Activated T-helper 17 cell treated with anti-CD3 and anti-CD28 coated beads, Interleukin-2, amount 50 U/mL, for 72 hours (primary cell): ENCODE measurements around the gene GLRX3. TPM values are rescaled to one million over a fixed set of nuclear protein-coding genes. Genes with fewer than 3 reads are reported as not detected.
"Not testable (repeated sequence)": the region's sequence is repeated elsewhere in the genome, so short reads cannot be mapped to it uniquely, and the experiment has no call there.

Source experiments
- ATAC-seq: fragments of 150-1000 bp; cut with Tn5 transposase; replicated peaks from 2 replicates; pipeline ENCODE4 v1.10.0; 2021; ENCODE audit warnings: mild to moderate bottlenecking, moderate library complexity
- H3K27ac Mint-ChIP-seq: one replicate; pipeline ENCODE4 v1.8.0; 2022; ENCODE audit warnings: mixed read lengths
- H3K27me3 Mint-ChIP-seq: one replicate; pipeline ENCODE4 v1.8.0; 2022; ENCODE audit warnings: mixed read lengths
- H3K36me3 Mint-ChIP-seq: one replicate; pipeline ENCODE4 v1.8.0; 2022; ENCODE audit warnings: low read depth, mild to moderate bottlenecking, mixed read lengths
- H3K4me1 Mint-ChIP-seq: one replicate; pipeline ENCODE4 v1.8.0; 2022; ENCODE audit warnings: mixed read lengths
- H3K4me3 Mint-ChIP-seq: one replicate; pipeline ENCODE4 v1.8.0; 2022; ENCODE audit warnings: mild to moderate bottlenecking, mixed read lengths
- H3K9me3 Mint-ChIP-seq: one replicate; pipeline ENCODE4 v1.8.0; 2022; ENCODE audit warnings: mixed read lengths
- total RNA-seq, 2 donors: library from RNA; stranded (reverse); gene quantifications; one replicate each; pipeline ENCODE4 v1.2.3, GENCODE V29; 2022

GLRX3 gene
- 100 to 1,000 TPM in 1 of 2 donors, 10 to 100 TPM in 1; 66.7 to 112 TPM for total RNA-seq

DNA sequence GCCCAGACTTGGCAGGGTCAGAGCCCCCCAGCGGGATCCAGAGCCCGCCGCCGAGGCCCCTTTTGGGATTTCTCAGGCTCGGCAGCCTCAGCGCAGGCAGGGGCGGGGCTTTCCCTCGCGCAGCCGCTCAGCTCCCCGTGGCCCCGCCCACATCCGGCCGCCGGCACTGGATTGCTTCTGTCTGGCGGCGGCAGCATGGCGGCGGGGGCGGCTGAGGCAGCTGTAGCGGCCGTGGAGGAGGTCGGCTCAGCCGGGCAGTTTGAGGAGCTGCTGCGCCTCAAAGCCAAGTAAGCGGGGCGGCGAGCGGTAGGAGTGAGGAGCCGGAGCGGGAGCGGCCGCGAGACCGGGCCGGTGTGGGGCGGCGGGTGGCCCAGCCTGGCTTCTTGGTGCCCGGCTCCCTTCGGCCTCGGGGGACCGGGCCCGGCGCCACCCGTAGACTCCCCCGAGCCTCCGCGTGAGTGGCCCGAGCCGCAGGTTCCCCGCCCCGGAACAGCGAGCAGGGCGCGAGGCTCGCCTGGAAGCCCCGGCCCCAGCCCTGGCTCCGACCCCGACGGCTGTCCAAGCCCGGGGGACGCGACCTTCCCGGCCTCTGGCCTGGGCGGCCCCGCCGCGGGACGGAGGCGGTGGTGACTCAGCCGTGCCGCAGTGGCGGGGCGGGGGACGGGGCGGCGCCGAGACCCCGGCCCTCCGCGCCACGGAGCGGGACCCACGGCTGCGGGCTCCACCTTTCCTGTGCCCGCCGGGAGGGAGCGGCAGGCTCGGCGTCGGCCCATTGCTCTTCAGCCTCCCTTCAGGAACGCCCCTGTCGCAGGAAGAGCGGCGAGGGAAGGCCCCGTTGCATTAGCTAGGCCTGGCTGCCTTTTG, at the start of gene GLRX3:
TSS of gene GLRX3 (plus strand) at position 166 of the 864 bp plus-strand sequence. CDS start at position 196, 30 bp downstream.
- Mint-ChIP-seq H3K36me3 (peaks cover 25% of the 10 kb centered on the region), H3K4me1 (peaks cover 15% of the 10 kb centered on the region), H3K9me3 (no peaks in the 10 kb centered on the region), H3K4me3 (peak within 1 kb of the TSS; percentile 89), H3K27me3 (peaks cover 5% of the 10 kb centered on the region), H3K27ac (peak within 1 kb of the TSS; percentile 87)
- peak; percentile 82 for ATAC-seq

DNA sequence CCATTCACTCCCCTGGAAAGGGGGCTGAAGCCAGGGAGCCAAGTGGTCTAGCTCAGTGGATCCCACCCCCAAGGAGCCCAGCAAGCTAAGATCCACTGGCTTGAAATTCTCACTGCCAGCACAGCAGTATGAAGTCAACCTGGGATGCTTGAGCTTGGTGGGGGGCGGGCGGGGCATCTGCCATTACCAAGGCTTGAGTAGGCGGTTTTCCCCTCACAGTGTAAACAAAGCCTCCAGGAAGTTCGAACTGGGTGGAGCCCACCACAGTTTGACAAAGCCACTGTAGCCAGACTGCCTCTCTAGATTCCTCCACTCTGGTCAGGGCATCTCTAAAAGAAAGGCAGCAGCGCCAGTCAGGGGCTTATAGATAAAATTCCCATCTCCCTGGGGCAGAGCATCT, 45.6 kb upstream of the GLRX3 start:
- ATAC-seq, H3K27ac Mint-ChIP-seq, H3K4me1 Mint-ChIP-seq, H3K27me3 Mint-ChIP-seq, H3K9me3 Mint-ChIP-seq, H3K4me3 Mint-ChIP-seq: not testable (repeated sequence)
- H3K36me3 Mint-ChIP-seq: peaks cover 35% of the 10 kb centered on the region

DNA sequence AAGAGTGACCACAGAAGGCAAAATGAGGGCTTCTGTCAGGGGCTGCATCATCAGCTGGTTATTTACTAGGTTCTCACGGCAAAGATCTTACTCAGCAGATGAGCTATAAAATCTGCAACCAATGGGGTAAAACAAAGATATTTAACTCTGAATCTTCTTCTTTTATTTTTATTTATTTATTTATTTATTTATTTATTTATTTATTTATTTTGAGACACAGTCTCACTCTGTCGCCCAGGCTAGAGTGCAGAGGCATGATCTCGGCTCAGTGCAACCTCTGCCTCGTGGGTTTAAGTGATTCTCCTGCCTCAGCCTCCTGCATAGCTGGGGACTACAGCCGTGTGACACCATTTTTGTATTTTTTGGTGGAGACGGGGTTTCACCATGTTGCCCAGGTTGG, 36.8 kb upstream of the GLRX3 start:
- no peak for ATAC-seq
- H3K9me3 Mint-ChIP-seq: no peaks in the 10 kb centered on the region
- H3K4me1 Mint-ChIP-seq: no peaks in the 10 kb centered on the region
- no peak overlapping the region for H3K4me3 Mint-ChIP-seq
- H3K27me3 Mint-ChIP-seq: no peaks in the 10 kb centered on the region
- H3K36me3 Mint-ChIP-seq: peaks cover 6% of the 10 kb centered on the region
- H3K27ac Mint-ChIP-seq: no peak overlapping the region

DNA sequence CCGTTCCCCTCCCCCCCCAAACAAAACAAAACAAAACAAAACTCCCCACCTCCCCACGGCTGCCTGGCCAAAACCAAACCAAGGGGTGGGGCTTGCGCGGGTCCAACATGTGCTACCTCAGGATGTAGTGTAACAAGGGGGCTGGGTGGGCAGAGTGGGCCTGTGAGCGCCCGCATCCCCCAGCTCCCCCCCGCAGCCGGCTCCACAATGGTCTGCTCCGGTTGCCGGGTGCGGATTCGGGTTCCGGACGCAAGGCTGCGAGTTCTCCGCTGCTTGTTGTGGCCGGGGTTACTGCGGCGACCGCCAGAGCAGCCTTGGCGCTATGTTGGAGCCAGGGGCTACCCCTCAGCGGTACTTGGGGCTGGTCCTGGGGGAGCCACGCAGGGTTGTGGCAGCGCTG, 30.5 kb upstream of the GLRX3 start:
- Mint-ChIP-seq H3K27me3 (no peaks in the 10 kb centered on the region), H3K4me1 (peaks cover 22% of the 10 kb centered on the region), H3K9me3 (no peaks in the 10 kb centered on the region), H3K36me3 (peaks cover 6% of the 10 kb centered on the region), H3K27ac (no peak overlapping the region), H3K4me3 (no peak overlapping the region)
- ATAC-seq: no peak

DNA sequence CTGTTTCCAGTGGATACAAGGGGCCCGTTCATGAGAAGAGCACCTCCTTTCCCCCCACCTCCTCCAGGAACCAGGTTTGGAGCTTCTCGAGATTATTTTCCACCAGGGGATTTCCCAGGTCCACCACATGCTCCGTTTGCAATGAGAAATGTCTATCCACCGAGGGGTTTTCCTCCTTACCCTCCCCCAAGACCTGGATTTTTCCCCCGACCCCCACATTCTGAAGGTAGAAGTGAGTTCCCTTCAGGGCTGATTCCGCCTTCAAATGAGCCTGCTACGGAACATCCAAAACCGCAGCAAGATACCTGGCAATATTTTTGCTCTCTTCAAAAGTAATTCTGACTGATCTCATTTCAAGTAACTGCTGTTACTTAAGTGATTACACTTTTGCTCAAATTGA, 28.0 kb upstream of the GLRX3 start:
- H3K9me3 Mint-ChIP-seq, ATAC-seq, H3K36me3 Mint-ChIP-seq, H3K27me3 Mint-ChIP-seq: not testable (repeated sequence)
- H3K27ac Mint-ChIP-seq: peak overlapping the region; percentile 81
- peak overlapping the region; percentile 92 for H3K4me3 Mint-ChIP-seq
- H3K4me1 Mint-ChIP-seq: peaks cover 31% of the 10 kb centered on the region

DNA sequence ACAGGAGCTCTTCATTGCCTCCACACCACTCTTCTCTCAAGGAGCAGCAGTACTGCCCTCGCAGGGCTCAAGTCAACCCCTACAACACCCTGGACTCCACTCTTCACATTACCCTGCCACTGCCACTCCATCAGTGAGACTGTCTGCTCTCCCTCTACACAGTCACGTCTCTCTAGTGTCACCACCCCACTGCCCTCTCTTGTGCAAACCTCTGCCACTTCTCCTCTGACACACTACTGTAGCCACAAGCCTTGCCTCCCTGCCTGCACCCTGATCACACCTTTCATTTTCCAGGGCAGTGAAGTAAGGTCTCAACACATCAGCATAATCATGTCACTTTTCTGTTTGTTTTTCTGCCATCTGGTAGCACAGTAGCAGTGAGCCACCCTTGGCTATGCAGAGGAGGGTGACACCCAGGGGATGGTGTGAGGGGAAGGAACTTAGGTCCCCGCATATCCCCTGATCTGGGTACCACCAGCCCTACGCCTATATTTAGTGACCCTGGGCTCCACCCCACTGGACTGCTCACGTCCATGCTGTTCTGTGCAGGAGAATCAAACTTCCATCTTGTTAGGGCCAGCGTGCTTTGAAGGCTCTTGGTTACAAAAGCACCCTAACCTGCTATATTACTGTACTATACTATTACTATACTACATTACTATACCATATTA, 27.1 kb upstream of the GLRX3 start:
- no peak for ATAC-seq
- Mint-ChIP-seq H3K4me1 (peaks cover 32% of the 10 kb centered on the region), H3K27ac (peak overlapping the region; percentile 85), H3K36me3 (no peaks in the 10 kb centered on the region), H3K9me3 (no peaks in the 10 kb centered on the region), H3K27me3 (no peaks in the 10 kb centered on the region), H3K4me3 (peak overlapping the region; percentile 92)

DNA sequence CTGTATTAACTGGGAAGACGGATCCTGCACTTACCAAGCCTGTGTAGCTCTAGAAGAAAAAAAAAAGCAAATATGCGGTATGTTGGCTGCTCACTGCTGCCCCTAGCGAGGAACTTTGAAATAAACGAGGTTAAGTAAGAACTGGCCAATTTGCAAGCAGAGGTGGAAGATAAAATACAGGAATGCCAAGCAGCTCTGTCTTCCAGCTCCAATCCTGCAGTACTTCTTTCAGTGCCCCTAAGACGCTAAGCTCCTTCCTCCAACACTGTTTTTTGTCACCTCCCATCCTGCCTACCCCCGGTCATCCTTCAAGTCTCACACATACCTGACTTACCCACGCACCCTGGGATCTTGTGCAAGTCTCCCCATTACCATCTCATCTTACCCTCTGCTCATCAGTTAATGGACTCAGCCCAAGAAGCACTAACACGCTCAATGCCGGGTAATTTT, 26.4 kb upstream of the GLRX3 start:
- peak overlapping the region; percentile 92 for H3K4me3 Mint-ChIP-seq
- H3K27ac Mint-ChIP-seq: peak overlapping the region; percentile 85
- H3K27me3 Mint-ChIP-seq: no peaks in the 10 kb centered on the region
- peaks cover 32% of the 10 kb centered on the region for H3K4me1 Mint-ChIP-seq
- no peaks in the 10 kb centered on the region for H3K9me3 Mint-ChIP-seq
- ATAC-seq: no peak
- no peaks in the 10 kb centered on the region for H3K36me3 Mint-ChIP-seq

DNA sequence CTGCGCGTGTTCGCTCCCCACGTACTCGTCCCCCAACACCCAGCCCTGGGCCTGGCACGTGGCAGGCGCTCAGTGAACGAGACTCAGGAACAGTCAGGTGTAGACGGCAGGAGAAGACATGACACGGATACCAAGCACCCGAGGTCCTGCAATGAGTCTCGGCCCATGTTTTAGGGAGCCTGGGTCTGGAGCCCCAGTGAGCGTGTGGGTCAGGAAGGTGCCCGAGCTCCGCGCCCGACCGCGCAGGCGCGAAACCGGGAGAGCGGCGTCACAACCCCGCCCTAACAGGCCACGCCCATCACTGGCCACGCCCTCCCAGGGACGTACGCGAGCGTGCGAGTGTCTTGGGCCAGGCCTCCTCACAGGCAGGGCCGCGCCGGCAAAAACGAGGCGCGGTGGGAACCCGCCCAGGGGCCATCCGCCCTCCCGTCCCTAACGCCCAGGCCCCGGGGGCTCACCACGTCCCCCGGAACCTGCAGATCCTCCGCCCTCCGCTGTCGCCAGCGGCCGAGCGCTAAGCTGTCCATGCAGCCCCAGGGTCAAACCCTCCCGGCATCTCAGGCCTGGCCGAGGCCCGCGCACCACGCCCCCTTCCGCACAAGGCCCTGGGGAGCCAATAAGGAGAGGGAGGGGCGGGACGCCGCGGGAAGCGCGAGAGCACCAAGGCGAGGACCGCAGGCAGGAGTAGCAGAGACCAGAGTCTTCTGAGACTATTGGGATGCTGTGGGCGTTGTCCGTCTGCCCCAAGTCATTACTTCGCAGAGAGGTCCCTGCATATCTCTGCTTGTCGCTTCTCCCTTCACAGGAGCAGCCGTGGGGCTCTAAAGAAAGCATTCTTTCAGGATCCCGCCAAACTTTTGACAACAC, 25.7 kb upstream of the GLRX3 start, which contains the start of gene C10orf143:
TSS of gene C10orf143 (minus strand) at position 585 of the 867 bp plus-strand sequence. CDS start at position 527, 58 bp downstream.
- peak within 1 kb of the TSS; percentile 92 for H3K4me3 Mint-ChIP-seq
- ATAC-seq: peak; percentile 85
- no peaks in the 10 kb centered on the region for H3K9me3 Mint-ChIP-seq
- H3K36me3 Mint-ChIP-seq: no peaks in the 10 kb centered on the region
- H3K27ac Mint-ChIP-seq: peak within 1 kb of the TSS; percentile 85
- H3K4me1 Mint-ChIP-seq: peaks cover 32% of the 10 kb centered on the region
- no peaks in the 10 kb centered on the region for H3K27me3 Mint-ChIP-seq

DNA sequence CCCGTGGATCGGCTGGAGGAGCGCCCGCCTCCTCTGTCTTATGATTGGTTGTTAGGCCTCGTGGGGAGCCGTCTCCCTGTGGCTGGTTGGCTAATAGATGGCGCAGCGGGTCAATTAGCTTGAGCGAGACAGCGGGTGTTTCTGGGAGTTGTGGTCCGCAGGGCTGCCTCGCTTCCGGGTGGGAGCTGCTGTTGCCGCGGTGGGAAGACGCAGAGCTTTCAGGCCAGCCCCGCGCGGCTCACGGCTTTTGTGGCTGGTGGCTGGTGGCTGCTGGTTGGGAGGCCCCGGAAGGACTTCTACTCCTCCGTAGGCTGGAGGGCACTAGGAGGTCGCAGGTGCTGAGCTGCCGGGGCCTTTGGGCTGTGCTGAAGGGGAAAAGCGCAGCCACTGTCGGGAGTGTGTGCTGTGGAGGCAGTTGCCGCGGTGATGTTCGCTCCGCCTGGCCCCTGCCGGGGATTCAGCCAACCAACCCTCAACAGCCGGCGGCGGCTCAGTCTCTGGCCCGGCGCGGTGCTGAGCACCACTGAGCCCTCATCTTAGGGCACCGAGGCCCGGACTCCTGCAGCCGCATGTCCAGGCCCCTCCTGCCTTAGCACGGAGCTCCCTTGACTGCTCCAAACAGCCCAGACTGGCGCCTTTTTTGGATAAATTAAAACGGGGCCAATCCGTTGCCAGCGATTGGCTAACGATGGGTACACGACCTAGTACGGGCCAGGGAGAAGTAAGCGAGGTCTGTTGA, 24.9 kb upstream of the GLRX3 start:
- Mint-ChIP-seq H3K9me3 (no peaks in the 10 kb centered on the region), H3K27ac (peak overlapping the region; percentile 85), H3K4me3 (peak overlapping the region; percentile 92), H3K36me3 (no peaks in the 10 kb centered on the region), H3K4me1 (peaks cover 27% of the 10 kb centered on the region), H3K27me3 (no peaks in the 10 kb centered on the region)
- peak; percentile 87 for ATAC-seq

DNA sequence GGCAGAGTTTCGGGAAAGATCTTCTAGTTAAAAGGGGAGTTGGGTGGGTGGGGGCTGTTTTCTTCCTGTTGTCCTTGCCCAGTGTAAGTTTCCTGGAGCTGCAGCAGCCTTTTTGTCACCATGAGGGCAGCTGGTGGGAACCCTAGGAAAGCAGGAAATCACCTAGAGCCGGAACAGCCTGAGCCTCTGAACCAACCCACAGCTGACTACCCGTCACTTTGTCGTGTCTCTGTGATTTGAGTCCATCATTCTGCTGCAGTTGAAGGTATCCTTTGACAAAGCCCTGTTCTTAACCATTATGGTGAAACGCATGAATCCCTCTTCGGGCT, 24.4 kb upstream of the GLRX3 start:
- ATAC-seq: no peak

DNA sequence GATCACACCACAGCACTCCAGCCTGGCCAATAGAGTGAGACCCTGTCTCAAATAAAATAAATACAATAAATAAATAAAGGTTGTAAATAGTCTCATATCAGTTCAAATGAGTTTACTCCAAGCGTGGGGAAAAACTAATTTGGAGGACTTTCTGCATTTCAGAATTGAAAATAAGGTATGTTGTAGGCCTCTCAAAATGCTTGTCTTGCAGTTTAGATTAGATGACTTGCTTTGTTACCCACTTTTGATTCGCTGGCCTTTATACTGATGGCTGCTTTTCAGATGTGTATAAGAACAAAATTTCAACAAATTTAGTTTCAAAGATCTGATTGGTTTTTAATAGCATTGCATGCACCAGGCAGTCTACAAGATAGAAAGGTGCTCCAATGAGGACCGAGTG, 23.4 kb upstream of the GLRX3 start:
- ATAC-seq: no peak
- Mint-ChIP-seq H3K27me3 (no peaks in the 10 kb centered on the region), H3K9me3 (peaks cover 1% of the 10 kb centered on the region), H3K4me1 (peaks cover 16% of the 10 kb centered on the region), H3K36me3 (no peaks in the 10 kb centered on the region), H3K4me3 (peak overlapping the region; percentile 92), H3K27ac (no peak overlapping the region)

More for the DNA sequence above, 24.4 kb upstream of the GLRX3 start:
- Mint-ChIP-seq H3K27ac (peak overlapping the region; percentile 85), H3K4me1 (peaks cover 22% of the 10 kb centered on the region), H3K4me3 (peak overlapping the region; percentile 92), H3K9me3 (no peaks in the 10 kb centered on the region), H3K36me3 (no peaks in the 10 kb centered on the region), H3K27me3 (no peaks in the 10 kb centered on the region)

DNA sequence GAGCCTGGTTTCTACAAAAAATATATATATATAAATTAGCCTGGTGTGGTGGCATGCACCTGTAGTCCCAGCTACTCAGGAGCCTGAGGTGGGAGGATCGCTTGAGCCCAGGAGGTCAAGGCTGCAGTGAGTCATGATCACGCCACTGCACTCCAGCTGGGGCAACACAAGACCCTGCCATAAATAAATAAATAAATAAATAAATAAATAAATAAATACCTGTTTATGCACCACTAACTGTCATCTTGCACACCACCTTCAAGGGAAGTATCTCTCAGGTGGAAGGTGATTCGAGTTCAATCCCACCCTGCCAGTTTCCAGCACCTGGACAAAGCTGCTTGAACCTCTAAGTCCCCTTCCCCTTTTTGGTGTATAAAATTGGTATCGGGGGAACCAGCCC, 19.2 kb upstream of the GLRX3 start:
- H3K4me3 Mint-ChIP-seq, H3K27me3 Mint-ChIP-seq, H3K4me1 Mint-ChIP-seq, H3K27ac Mint-ChIP-seq, H3K9me3 Mint-ChIP-seq, ATAC-seq, H3K36me3 Mint-ChIP-seq: not testable (repeated sequence)

DNA sequence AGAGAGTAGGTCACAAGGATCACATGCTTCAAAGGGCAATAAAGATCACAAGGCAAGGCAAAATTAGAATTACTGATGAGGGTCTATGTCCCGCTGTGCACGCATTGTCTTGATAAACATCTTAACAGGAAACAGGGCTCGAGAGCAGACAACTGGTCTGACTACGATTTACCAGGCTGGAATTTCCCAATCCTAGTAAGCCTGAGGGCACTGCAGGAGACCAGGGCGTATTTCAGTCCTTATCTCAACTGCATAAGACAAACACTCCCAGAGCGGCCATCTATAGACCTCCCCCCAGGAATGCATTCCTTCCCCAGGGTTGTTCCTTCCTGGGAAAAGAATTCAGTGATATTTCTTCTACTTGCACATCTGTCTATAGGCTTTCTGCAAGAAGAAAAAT, 18.7 kb upstream of the GLRX3 start:
- not testable (repeated sequence) for H3K4me1 Mint-ChIP-seq, H3K36me3 Mint-ChIP-seq, H3K4me3 Mint-ChIP-seq, H3K27ac Mint-ChIP-seq, H3K9me3 Mint-ChIP-seq, H3K27me3 Mint-ChIP-seq, ATAC-seq
